Fibroblast of skin of left quadriceps (primary cell): ENCODE results near the gene BEND4.
"Not testable (repeated sequence)": the region's sequence is repeated elsewhere in the genome, so short reads cannot be mapped to it uniquely, and the experiment has no call there.

Source experiments
- DNase-seq, 2 experiments: peaks; one replicate each; pipeline ENCODE4 v3.0.0-alpha.2; 2013; ENCODE audit warnings: low read depth in 2 of 2

The BEND4 gene

GRCh38 chr4:42152507-42153504 is at the start of gene BEND4:
BEND4 (minus strand) TSS chr4:42152655; CDS start chr4:42152143, 512 bp downstream.
- DNase-seq = no peak

GRCh38 chr4:42197341-42197740 is 44.9 kb upstream of the BEND4 start:
- no peak for DNase-seq

DNA sequence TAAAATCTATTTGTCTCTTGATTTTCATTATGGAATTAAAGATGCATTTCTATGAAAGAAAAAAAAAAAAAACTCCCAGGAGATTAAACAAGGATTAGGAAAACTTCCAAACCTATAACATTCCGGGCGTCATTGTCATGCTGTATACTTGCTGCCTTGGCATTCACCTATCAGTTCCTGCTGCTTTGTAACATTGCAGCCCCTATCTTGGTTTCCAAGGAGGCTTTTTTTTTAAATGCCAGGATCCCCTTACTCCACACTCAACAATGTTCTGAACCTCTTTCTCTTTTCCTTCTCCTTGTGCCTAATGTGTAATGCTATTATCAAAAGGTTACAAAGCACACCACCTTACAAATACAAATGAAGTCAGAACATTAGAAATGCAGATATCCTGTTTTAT is 20.5 kb upstream of the BEND4 start:
- no peak for DNase-seq

- DNase-seq = no peak
Observed at GRCh38 chr4:42172128-42172790, 19.8 kb upstream of the BEND4 start.

DNA sequence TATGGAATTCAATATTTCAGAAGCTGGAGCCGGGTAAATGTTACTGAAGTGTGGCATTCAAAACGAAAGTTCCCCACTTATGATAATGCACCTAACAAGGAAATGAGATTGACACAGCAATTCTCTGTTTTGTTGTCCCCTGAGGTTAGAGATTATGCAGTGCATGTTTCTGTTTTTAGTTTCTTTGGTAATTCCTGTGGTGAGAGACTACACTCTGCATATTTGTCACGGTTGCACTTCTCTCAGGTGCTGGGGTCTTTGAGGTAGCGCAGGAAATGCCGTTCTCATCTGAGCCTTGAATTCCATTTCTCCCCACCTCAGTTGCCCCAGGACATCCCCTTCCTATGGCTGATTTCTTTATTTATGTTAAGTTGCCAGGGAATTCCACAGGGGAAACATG is 15.3 kb upstream of the BEND4 start:
- DNase-seq = no peak

- not testable (repeated sequence) for DNase-seq
Observed at GRCh38 chr4:42166186-42166585, 13.7 kb upstream of the BEND4 start.

DNA sequence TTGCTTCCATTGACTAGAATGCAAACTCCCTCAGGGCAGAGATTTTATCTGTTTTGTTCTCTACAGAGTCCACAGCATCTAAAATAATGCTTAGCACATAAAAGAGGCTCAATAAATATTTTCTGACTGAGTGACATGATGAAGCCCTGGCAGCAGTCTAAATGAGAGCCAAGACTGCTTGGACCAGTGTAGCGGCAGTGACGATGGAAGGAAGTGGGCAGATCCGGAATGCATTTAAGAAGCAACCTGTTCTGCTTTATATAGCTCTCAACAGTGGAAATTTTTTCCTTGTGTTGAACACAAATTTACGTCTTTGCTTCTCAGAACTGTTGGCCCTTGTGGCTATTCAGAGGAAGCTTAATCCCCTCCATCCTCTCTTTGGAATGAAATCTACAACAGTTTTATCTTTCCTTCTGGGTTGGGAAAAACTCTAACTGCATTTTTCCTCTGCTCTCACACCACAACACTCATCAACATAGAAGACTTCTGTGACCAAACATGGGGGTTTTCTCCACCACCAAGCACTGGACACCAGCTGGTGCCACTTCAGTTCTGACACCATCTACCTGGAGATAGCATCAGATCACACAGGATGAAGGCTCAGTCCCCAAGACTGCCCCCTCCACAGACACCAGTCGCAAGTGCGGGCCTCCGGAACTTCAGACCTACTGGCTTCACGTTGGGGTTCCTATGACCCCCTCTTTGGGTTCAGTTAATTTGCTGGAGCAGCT is 7.0 kb upstream of the BEND4 start:
- DNase-seq = no peak

- no peak for DNase-seq
Observed at GRCh38 chr4:42151568-42152506, 618 bp downstream of the BEND4 start.

GRCh38 chr4:42150653-42151567 is 1.5 kb downstream of the BEND4 start:
- DNase-seq = no peak

- no peak for DNase-seq
Observed at GRCh38 chr4:42149004-42149403, 3.5 kb downstream of the BEND4 start.

- DNase-seq = no peak
Observed at GRCh38 chr4:42148425-42148824, 4.0 kb downstream of the BEND4 start.

DNA sequence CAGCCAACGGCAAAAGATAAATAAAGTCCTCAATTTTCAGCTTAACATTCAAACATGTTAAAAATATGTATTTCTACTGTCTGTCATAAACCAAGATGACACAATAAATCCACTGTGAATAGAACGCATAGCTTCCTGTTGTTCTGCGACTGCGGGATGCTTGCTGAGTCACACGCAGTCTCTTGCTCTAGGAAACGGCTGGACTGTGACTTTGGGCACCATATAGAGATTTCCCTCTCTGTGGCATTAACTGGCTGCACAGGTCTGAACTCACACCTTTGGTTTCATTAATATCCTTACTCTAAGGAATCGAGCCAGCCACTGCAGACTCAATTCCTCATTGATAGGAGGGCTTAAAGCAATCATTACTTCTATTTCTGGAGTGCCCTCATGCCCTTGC is 8.4 kb downstream of the BEND4 start:
- no peak for DNase-seq

GRCh38 chr4:42142591-42142990 is 9.9 kb downstream of the BEND4 start:
- no peak for DNase-seq

DNA sequence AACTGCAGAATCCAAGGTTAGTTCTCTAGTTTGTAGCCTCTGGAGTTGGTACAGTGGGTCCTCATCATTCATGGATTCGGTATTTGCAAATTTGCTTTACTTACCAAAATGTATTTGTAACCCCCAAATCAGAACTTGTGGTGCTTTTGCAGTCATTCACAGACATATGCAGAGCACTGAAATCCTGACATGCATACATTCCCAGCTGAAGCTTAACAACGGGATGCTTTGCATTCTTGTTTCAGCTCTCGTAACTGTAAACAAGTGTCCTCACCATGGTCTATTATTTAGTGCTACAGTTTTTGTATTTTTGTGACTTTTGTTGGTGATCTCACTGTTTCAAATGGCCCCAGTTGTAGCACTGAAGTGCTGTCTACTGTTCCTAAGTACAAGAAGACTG is 16.1 kb downstream of the BEND4 start:
- no peak for DNase-seq

GRCh38 chr4:42133006-42133405 is 19.4 kb downstream of the BEND4 start:
- DNase-seq = no peak

DNA sequence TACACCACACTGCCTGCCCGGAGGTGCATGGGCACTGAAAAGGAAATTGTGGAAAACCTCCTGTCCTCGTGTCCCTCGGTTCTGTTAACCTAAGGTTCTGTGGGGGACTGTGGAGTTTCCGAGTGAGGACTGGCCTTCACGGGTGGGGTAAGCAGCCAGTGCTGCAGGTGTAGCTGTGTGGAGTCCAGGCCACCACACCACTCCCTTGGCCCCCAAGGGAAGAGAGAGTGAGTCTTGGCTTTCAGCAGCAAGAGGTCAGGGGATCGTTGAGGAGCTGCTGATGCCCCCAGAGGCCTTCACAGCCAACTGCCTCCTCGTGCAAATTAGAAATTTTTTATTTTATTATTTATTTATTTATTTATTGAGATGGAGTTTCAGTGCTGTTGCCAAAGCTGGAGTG is 20.4 kb downstream of the BEND4 start:
- DNase-seq = no peak

GRCh38 chr4:42123071-42123644 is 29.3 kb downstream of the BEND4 start:
- DNase-seq = no peak

DNA sequence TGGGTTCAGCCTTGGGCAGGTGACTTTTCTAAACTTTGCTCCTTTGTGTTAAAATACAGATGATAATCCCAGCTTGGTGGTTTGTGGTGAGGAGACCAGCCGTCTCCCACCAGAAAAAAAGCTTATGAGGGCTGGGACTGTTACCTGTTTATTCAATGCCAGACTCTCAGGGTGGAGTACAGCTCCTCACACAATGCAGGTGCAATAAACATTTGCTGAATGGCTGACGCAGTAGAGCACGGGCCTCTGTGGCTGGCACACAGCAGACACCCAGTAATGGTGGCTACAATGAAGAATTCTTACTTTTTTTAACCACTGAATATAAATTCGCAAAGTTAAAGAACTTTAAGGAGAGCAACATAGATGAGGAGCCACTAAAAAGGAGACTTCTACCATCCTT is 30.2 kb downstream of the BEND4 start:
- DNase-seq = no peak

DNA sequence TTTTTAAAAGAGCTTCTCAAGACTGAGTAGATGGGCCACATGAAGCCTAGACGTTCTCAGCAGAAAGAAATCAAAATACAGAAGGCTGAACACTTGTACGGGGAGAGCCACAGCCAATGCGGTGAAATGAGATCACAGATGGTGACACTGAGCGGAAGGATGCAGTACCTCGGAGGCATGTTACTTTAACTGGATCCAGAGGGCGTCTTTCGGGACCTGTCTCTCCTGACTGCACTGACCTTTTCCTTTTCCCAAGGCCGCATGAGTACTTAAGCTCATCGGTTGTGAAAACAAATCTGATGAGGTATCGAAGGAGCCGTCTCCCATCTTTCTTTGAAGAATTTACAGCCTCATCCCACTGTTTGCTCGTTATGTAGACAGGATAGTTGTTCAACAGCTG is 32.6 kb downstream of the BEND4 start:
- no peak for DNase-seq

DNA sequence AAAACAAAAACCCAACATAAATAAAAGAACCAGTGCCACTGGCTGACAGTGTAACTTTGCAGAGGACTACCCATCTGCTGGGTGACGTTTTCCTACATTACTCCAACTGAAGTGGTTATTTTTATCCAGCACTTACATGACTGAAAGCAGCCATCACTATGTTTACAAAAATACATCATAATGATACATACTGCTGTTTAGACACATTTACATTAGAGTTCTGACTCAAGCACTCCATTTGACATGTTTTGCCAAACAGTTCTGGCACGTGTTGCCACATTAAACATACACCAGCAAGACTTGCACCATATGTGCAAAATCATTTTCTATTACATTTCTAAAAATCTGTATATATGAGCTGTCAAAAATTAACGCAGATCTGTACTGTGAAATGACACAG is 39.6 kb downstream of the BEND4 start:
- DNase-seq = no peak
